Measurements from ENCODE around the gene ST8SIA5. TPM values are rescaled to one million over a fixed set of nuclear protein-coding genes. Genes with fewer than 3 reads are reported as not detected.

Gene ST8SIA5
- total RNA-seq, 1 experiment from 2014 or later, result 0.54 TPM

DNA sequence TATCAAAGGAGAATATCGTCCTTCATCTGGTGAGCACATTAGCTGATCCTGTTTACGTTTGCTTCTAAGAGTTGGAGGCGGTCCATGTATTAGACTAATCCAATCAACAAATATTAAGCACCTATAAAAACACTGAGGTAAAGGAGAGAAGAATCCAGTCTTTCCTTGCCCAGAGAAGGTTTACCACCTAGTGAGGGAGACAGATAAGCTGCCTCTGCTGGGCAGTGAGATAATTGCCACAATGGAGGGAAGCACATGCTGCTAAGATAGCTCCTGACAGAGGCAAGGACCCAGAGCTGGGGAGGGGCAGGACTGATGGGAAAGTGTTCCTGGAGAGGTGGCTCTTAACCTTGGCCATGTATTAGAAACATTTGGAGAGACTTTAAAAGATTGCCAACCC is 36.7 kb upstream of the ST8SIA5 start:
- H3K9me2 ChIP-seq (ENCODE audit: insufficient read depth), result no peaks in the 10 kb centered on the region
- 0 out of 2 replicates have a peak, but pooled peaks cover 5% of the 10 kb centered on the region for H3K27me3 ChIP-seq (ENCODE audit: insufficient read depth, low read length)
- ATAC-seq (peak; percentile 83), DNase-seq (ENCODE audit: low read depth, low spot score) (no peak)
- POLR2A ChIA-PET, result no interaction called here
- H3K79me2 ChIP-seq (ENCODE audit: insufficient read depth, low read length), result no peaks in the 10 kb centered on the region
- H3K36me3 ChIP-seq (ENCODE audit: control insufficient read depth in 1 of 2, insufficient read depth in 2 of 2, low read length in 2 of 2), result no peaks in the 10 kb centered on the region
- H3K4me2 ChIP-seq (ENCODE audit: low read length), result no peak overlapping the region
- RAD21 ChIA-PET (ENCODE audit: low non-redundant PET in 1 of 2, low total read pairs in 2 of 2, uncharacterized antibody in 2 of 2, unreplicated experiment in 2 of 2), result no interaction called here
- no peaks in the 10 kb centered on the region for H4K20me1 ChIP-seq (ENCODE audit: insufficient read depth)
- TF ChIP-seq TCF7L2 (IDR thresholded peaks at IDR 0.05; ENCODE audit: borderline replicate concordance, extremely low read depth, insufficient read depth, insufficient read length), result no peak
- TF ChIP-seq, protein P1, sequence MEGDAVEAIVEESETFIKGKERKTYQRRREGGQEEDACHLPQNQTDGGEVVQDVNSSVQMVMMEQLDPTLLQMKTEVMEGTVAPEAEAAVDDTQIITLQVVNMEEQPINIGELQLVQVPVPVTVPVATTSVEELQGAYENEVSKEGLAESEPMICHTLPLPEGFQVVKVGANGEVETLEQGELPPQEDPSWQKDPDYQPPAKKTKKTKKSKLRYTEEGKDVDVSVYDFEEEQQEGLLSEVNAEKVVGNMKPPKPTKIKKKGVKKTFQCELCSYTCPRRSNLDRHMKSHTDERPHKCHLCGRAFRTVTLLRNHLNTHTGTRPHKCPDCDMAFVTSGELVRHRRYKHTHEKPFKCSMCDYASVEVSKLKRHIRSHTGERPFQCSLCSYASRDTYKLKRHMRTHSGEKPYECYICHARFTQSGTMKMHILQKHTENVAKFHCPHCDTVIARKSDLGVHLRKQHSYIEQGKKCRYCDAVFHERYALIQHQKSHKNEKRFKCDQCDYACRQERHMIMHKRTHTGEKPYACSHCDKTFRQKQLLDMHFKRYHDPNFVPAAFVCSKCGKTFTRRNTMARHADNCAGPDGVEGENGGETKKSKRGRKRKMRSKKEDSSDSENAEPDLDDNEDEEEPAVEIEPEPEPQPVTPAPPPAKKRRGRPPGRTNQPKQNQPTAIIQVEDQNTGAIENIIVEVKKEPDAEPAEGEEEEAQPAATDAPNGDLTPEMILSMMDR (IDR thresholded peaks at IDR 0.05 in 2 of 3, conservative IDR thresholded peaks at IDR 0.05 in 1 of 3; ENCODE audit: borderline replicate concordance in 1 of 3, insufficient read depth in 1 of 3, low read depth in 2 of 3, low read length in 2 of 3), result peak in 2 of 3 experiments; percentile 33 to 44; a peak in 2 of 6 replicates
- H3K4me1 ChIP-seq (ENCODE audit: control insufficient read depth in 1 of 2, insufficient read depth in 2 of 2, low read length in 2 of 2), result no peaks in the 10 kb centered on the region
- no peak overlapping the region for H3K4me3 ChIP-seq (replicated peaks in 1 of 2; ENCODE audit: low read depth in 1 of 2, low read length in 2 of 2)
- no peaks in the 10 kb centered on the region for H3K9me3 ChIP-seq (ENCODE audit: control insufficient read depth in 1 of 2, insufficient read depth in 1 of 2, low read depth in 1 of 2, low read length in 2 of 2)
- BruUV-seq (replicated peaks), result no TSS peak
- CTCF ChIA-PET, result no interaction called here
- intact Hi-C loops (cut with micrococcal nuclease), result no loop called here
- no peak overlapping the region for H2AFZ ChIP-seq (ENCODE audit: low read depth, low read length, poor library complexity, severe bottlenecking)
- H3K27ac ChIP-seq (ENCODE audit: low read depth, low read length), result no peak overlapping the region
- no peak overlapping the region for H3K9ac ChIP-seq (ENCODE audit: low read length)

DNA sequence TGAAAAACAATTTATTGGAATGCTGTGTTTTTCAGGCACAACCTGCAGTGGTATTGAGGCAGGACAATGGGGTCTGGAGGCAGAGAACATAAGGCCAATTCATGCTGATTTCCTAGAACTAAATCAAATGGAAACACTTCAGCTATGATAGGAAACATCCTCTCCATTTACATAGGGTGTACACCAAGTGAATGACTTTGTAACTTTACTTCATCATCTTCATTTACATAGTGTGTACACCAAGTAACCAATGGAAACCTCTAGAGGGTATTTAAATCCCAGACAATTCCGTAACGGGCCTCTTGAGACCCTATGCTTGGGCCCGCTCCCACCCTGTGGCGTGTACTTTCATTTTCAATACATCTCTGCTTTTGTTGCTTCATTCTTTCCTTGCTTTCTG is 32.2 kb upstream of the ST8SIA5 start:
- intact Hi-C loops (cut with micrococcal nuclease), result no loop called here
- ChIA-PET RAD21 (ENCODE audit: low non-redundant PET in 1 of 2, low total read pairs in 2 of 2, uncharacterized antibody in 2 of 2, unreplicated experiment in 2 of 2) (no interaction called here), CTCF (no interaction called here), POLR2A (no interaction called here)
- Histone ChIP-seq H3K27ac (ENCODE audit: low read depth, low read length) (no peak overlapping the region), H2AFZ (ENCODE audit: low read depth, low read length, poor library complexity, severe bottlenecking) (no peak overlapping the region), H4K20me1 (ENCODE audit: insufficient read depth) (no peaks in the 10 kb centered on the region), H3K27me3 (ENCODE audit: insufficient read depth, low read length) (0 out of 2 replicates have a peak, but pooled peaks cover 3% of the 10 kb centered on the region), H3K9ac (ENCODE audit: low read length) (no peak overlapping the region), H3K4me3 (replicated peaks in 1 of 2; ENCODE audit: low read depth in 1 of 2, low read length in 2 of 2) (no peak overlapping the region), H3K4me2 (ENCODE audit: low read length) (no peak overlapping the region), H3K79me2 (ENCODE audit: insufficient read depth, low read length) (no peaks in the 10 kb centered on the region), H3K9me3 (ENCODE audit: control insufficient read depth in 1 of 2, insufficient read depth in 1 of 2, low read depth in 1 of 2, low read length in 2 of 2) (no peaks in the 10 kb centered on the region), H3K36me3 (ENCODE audit: control insufficient read depth in 1 of 2, insufficient read depth in 2 of 2, low read length in 2 of 2) (no peaks in the 10 kb centered on the region), H3K4me1 (ENCODE audit: control insufficient read depth in 1 of 2, insufficient read depth in 2 of 2, low read length in 2 of 2) (no peaks in the 10 kb centered on the region), H3K9me2 (ENCODE audit: insufficient read depth) (no peaks in the 10 kb centered on the region)
- no TSS peak for BruUV-seq (replicated peaks)
- DNase-seq (ENCODE audit: low read depth, low spot score) (no peak), ATAC-seq (no peak)
- TF ChIP-seq SRF (IDR thresholded peaks at IDR 0.05; ENCODE audit: low read depth) (no peak), ZNF274 (IDR thresholded peaks at IDR 0.05; ENCODE audit: low read depth, low read length) (no peak), EZH2phosphoT487 (IDR thresholded peaks at IDR 0.05; ENCODE audit: borderline replicate concordance) (no peak), YY1 (IDR thresholded peaks at IDR 0.05; ENCODE audit: extremely low read depth, insufficient replicate concordance, low read depth, low read length) (no peak), SIN3A (IDR thresholded peaks at IDR 0.05; ENCODE audit: low read depth) (no peak), ELF1 (IDR thresholded peaks at IDR 0.05; ENCODE audit: borderline replicate concordance, low read depth) (no peak), CEBPB (IDR thresholded peaks at IDR 0.05; ENCODE audit: low read depth) (no peak), FOSL1 (IDR thresholded peaks at IDR 0.05; ENCODE audit: low read depth) (no peak), SP1 (IDR thresholded peaks at IDR 0.05; ENCODE audit: low read depth) (no peak)
- TF ChIP-seq, protein P1 (IDR thresholded peaks at IDR 0.05 in 2 of 3, conservative IDR thresholded peaks at IDR 0.05 in 1 of 3; ENCODE audit: borderline replicate concordance in 1 of 3, insufficient read depth in 1 of 3, low read depth in 2 of 3, low read length in 2 of 3), result no peak
- TF ChIP-seq, protein P2, sequence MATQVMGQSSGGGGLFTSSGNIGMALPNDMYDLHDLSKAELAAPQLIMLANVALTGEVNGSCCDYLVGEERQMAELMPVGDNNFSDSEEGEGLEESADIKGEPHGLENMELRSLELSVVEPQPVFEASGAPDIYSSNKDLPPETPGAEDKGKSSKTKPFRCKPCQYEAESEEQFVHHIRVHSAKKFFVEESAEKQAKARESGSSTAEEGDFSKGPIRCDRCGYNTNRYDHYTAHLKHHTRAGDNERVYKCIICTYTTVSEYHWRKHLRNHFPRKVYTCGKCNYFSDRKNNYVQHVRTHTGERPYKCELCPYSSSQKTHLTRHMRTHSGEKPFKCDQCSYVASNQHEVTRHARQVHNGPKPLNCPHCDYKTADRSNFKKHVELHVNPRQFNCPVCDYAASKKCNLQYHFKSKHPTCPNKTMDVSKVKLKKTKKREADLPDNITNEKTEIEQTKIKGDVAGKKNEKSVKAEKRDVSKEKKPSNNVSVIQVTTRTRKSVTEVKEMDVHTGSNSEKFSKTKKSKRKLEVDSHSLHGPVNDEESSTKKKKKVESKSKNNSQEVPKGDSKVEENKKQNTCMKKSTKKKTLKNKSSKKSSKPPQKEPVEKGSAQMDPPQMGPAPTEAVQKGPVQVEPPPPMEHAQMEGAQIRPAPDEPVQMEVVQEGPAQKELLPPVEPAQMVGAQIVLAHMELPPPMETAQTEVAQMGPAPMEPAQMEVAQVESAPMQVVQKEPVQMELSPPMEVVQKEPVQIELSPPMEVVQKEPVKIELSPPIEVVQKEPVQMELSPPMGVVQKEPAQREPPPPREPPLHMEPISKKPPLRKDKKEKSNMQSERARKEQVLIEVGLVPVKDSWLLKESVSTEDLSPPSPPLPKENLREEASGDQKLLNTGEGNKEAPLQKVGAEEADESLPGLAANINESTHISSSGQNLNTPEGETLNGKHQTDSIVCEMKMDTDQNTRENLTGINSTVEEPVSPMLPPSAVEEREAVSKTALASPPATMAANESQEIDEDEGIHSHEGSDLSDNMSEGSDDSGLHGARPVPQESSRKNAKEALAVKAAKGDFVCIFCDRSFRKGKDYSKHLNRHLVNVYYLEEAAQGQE (IDR thresholded peaks at IDR 0.05; ENCODE audit: low read depth), result no peak

Data from HCT116 (cell line).